RWPE1 (cell line): ENCODE results near the gene GRID1.

Source experiments
- CTCF ChIA-PET: fragments of 350-600 bp; sonication (Branson Sonifier 250); formaldehyde crosslinking; extraction: SDS; loops from one replicate; lab custom pipeline; 2021; lab: Yijun Ruan, JAX
- POLR2A ChIA-PET: fragments of 400-600 bp; formaldehyde crosslinking; extraction: SDS; loops from one replicate; lab custom pipeline; 2020; ENCODE audit warnings: antibody characterized with exemption; ENCODE audit not compliant: low non-redundant PET; lab: Yijun Ruan, JAX
- DNase-seq: peaks from one replicate; pipeline ENCODE4 v3.0.0; 2012; ENCODE audit warnings: low spot score
- H3K27ac ChIP-seq: fragments of 450-650 bp; 2 replicates; pipeline ENCODE4 v1.5.1; 2017
- TF ChIP-seq, protein P1 (sequence below): fragments of 450-650 bp; conservative IDR thresholded peaks from 2 replicates; pipeline ENCODE4 v1.5.1; 2017; ENCODE audit warnings: low read depth, mild to moderate bottlenecking

The GRID1 gene

DNA sequence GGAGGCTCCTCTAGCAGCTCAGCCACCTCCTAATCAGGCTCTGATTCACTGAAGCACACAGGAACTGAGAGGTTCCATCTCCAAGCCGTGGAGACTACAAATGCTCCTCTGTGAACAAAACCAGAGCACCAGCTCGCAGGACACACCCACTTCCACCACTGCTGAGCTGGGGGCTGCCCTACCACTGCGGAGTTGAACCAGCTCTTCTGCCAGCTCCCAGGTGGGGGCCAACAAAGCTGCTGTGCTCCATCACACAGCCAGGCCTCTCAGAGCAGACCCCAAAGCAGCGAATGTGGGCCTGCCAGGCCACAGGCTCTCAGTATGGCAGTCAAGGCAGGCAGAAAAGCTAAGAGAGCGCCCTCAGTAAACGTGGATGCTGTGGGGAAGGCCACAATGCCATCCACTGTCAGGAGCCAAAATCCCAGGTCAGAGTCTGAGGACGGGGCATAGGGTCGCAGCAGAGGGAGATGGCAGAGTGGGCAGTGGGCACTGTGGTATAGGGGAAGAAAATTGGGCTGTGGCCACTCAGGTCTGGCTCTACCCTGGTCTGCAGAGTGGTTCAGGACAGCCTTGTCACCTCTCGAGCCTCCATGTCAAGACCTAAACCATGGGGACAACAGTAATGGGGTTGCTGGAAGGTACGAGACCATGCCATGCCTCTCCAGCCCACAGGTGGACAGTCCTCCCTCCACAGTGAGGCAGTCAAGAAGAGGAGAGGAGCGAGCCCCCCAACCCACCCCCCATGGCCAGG lies 82.1 kb downstream of the GRID1 start:
- TF ChIP-seq, protein P1, sequence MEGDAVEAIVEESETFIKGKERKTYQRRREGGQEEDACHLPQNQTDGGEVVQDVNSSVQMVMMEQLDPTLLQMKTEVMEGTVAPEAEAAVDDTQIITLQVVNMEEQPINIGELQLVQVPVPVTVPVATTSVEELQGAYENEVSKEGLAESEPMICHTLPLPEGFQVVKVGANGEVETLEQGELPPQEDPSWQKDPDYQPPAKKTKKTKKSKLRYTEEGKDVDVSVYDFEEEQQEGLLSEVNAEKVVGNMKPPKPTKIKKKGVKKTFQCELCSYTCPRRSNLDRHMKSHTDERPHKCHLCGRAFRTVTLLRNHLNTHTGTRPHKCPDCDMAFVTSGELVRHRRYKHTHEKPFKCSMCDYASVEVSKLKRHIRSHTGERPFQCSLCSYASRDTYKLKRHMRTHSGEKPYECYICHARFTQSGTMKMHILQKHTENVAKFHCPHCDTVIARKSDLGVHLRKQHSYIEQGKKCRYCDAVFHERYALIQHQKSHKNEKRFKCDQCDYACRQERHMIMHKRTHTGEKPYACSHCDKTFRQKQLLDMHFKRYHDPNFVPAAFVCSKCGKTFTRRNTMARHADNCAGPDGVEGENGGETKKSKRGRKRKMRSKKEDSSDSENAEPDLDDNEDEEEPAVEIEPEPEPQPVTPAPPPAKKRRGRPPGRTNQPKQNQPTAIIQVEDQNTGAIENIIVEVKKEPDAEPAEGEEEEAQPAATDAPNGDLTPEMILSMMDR, result no peak
- POLR2A ChIA-PET, result no interaction called here
- H3K27ac ChIP-seq, result no peak overlapping the region
- no peak for DNase-seq
- CTCF ChIA-PET, result interaction anchor here (0.6 kb wide), 1 partner anchor 246 kb away, joined by 3 read pairs; no protein-coding TSS in a partner anchor

DNA sequence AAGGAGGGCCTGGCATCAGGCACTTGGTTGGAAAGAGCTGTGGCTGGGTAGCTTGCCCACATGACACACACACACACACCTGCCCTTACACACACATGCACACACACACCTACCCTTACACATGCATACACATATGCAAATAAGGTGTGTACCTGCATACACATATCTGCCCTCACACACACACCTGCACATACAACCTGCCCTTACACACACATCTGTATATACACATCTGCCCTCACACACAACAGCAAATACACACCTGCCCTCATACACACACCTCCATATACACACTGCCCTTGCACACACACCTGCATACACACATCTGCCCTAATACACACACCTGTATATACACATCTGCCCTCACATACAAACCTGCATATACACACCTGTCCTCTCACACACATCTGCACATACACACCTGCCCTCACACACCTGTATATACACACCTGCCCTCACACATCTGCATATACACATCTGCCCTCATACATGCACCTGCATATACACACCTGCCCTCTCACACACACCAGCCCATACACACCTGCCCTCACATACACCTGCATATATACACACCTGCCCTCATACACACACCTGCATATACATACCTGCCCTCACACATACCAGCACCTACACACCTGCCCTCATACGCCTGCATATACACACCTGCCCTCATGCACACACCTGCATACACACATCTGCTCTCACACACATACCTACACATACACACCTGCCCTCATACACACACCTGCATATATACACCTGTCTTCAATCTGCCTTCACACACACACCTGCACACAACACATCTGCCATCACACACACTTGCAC lies 82.9 kb downstream of the GRID1 start:
- ChIA-PET POLR2A (no interaction called here), CTCF (no interaction called here)
- no peak overlapping the region for H3K27ac ChIP-seq
- DNase-seq, result no peak
- TF ChIP-seq, protein P1, result no peak

DNA sequence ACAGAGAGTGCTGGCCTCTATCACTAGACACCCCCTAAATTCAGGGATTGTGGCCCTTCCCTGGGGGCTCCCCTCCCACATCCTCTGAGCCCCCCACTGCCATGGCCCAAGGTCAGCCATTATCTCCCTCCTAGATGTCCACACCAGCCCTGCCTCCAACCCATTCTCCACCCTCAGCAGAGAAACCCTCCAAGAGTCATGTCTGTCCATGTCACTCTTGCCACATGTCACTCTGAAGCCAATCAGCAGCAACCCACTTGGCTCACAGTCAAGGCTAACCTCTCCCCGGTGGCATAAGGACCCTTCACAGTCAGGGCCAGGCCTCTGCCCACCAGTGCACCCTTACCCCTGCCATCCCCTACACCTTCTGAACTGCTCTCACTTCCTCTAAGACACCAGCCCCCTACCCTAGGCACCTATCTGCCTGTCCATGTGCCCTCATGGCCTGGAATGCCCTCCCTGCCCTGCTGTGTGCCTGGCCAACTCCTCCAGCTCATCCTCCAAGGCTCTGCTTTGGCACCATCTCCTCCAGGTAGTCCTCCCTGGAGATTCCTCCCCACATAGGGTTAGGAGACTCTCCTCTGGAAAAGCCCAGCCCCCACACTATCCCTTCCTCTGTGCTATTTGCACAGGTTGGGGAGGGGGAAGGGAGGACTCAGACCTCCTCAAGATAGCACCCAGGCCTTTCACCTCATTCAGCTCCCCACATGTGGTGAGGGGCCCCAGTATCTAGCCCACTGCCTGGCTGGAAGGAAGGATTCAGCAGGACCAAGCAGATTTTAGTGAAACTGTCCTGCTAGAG lies 83.7 kb downstream of the GRID1 start:
- TF ChIP-seq, protein P1, result no peak
- ChIA-PET CTCF (interaction anchor here (0.6 kb wide), 1 partner anchor 1511 kb away, joined by 4 read pairs; no protein-coding TSS in a partner anchor), POLR2A (no interaction called here)
- DNase-seq, result no peak
- no peak overlapping the region for H3K27ac ChIP-seq

DNA sequence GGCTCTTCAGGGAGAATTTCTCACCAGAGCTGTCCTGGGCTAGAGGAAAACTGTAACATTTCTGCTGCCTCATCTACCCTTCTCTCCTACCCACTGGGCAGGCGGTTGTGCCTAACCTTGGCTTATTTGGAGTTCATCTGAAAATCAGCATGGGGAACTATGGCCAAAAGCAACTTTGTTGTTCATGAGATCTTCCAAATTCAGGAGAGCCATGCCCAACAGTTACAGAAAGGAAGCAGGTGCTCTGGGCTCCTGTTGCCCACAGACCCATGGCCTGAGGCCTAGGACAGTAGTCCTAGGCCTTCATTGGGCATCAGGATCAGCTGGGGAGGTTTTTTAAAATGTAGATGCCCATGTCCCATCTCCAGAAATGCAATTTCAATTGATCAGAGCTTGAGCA lies 85.2 kb downstream of the GRID1 start:
- no peak for DNase-seq
- H3K27ac ChIP-seq, result no peak overlapping the region
- POLR2A ChIA-PET, result no interaction called here
- TF ChIP-seq, protein P1, result no peak
- CTCF ChIA-PET, result no interaction called here

DNA sequence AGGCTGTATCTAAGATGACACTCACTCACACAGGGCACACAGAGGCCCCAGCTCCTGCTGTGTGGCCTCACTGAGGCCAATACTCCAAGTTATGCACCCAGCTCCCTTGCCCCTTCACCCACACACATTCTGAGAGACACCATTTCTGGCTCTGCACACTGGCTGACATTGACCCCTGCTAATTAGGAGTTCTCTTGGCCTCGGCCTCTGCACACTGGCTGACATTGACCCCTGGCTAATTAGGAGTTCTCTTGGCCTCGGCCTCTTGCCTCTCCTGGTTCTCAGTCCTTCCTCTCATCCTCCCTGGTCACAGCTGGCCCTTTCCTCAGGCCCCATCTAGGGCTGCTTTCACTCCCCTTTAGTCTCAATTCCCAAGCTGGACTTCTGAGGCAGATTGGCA lies 97.3 kb downstream of the GRID1 start:
- TF ChIP-seq, protein P1, result no peak
- DNase-seq, result no peak
- no peak overlapping the region for H3K27ac ChIP-seq
- ChIA-PET CTCF (no interaction called here), POLR2A (no interaction called here)
